HEK293 (cell line): ENCODE measurements around the gene SMIM5.

ENCODE experiments used
- CTCF ChIA-PET: fragments of 350-600 bp; formaldehyde crosslinking; extraction: SDS; loops from one replicate; lab custom pipeline; 2021; ENCODE audit warnings: antibody characterized with exemption; lab: Yijun Ruan, JAX
- POLR2A ChIA-PET: fragments of 300-600 bp; formaldehyde crosslinking; extraction: SDS; loops from one replicate; lab custom pipeline; 2020; ENCODE audit warnings: antibody characterized with exemption, inconsistent platforms; lab: Yijun Ruan, JAX
- H3K27ac ChIP-seq: fragments of 200-500 bp; sonication (Bioruptor generic); 2 replicates; pipeline ENCODE4 v1.5.1; 2014; ENCODE audit warnings: low read depth, low read length, control low read depth, inconsistent platforms; ENCODE audit errors: extremely low read depth
- H3K36me3 ChIP-seq, 2 experiments: fragments of 200-500 bp in 1 of 2; sonication (Bioruptor generic) in 1 of 2; 1 replicate in 1 of 2; 2 replicates in 1 of 2; pipeline ENCODE4 v1.5.1; 2014 to 2017; ENCODE audit warnings: inconsistent platforms in 2 of 2, low read length in 2 of 2; ENCODE audit not compliant: control insufficient read depth in 2 of 2, insufficient read depth in 1 of 2
- H3K4me1 ChIP-seq: fragments of 200-500 bp; sonication (Bioruptor generic); 2 replicates; pipeline ENCODE4 v1.5.1; 2014; ENCODE audit warnings: mild to moderate bottlenecking, low read length, inconsistent platforms; ENCODE audit not compliant: control insufficient read depth, insufficient read depth
- H3K4me3 ChIP-seq: 2 replicates; pipeline ENCODE4 v1.5.1; 2011; ENCODE audit warnings: low read depth, mild to moderate bottlenecking, control low read depth, low read length, moderate library complexity
- H3K9me3 ChIP-seq: fragments of 200-500 bp; sonication (Bioruptor generic); 2 replicates; pipeline ENCODE4 v1.5.1; 2014; ENCODE audit warnings: low read depth, low read length, inconsistent platforms; ENCODE audit not compliant: control insufficient read depth, insufficient read depth
- FEZF1 ChIP-seq: fragments of 450-650 bp; formaldehyde crosslinking; IDR thresholded peaks from 2 replicates; pipeline ENCODE4 v1.5.1; 2016; ENCODE audit warnings: missing biosample characterization, missing genetic modification characterization
- IKZF3 ChIP-seq: fragments of 450-650 bp; IDR thresholded peaks from 2 replicates; pipeline ENCODE4 v1.5.0; 2018; ENCODE audit warnings: missing biosample characterization, mild to moderate bottlenecking, missing genetic modification characterization, moderate library complexity
- SETDB1 ChIP-seq: IDR thresholded peaks from one replicate; pipeline ENCODE4 v1.6.1; 2017; ENCODE audit warnings: mild to moderate bottlenecking, low read length, moderate library complexity, mixed read lengths; ENCODE audit not compliant: insufficient read length
- YY1 ChIP-seq: fragments of 450-650 bp; formaldehyde crosslinking; IDR thresholded peaks from 2 replicates; pipeline ENCODE4 v1.5.1; 2018; ENCODE audit warnings: missing biosample characterization, missing genetic modification characterization
- ZFHX2 ChIP-seq: fragments of 450-650 bp; formaldehyde crosslinking; conservative IDR thresholded peaks from 2 replicates; pipeline ENCODE4 v1.5.1; 2016; ENCODE audit warnings: missing biosample characterization, missing genetic modification characterization
- ZNF121 ChIP-seq: fragments of 450-650 bp; formaldehyde crosslinking; IDR thresholded peaks from 2 replicates; pipeline ENCODE4 v1.5.1; 2016; ENCODE audit warnings: missing biosample characterization, missing genetic modification characterization
- ZNF211 ChIP-seq: fragments of 450-650 bp; formaldehyde crosslinking; IDR thresholded peaks from 2 replicates; pipeline ENCODE4 v1.5.1; 2016; ENCODE audit warnings: low read depth, missing biosample characterization, missing genetic modification characterization
- ZNF248 ChIP-seq: fragments of 450-650 bp; formaldehyde crosslinking; IDR thresholded peaks from 2 replicates; pipeline ENCODE4 v1.5.1; 2017; ENCODE audit warnings: missing biosample characterization, missing genetic modification characterization
- ZNF341 ChIP-seq: fragments of 450-650 bp; formaldehyde crosslinking; IDR thresholded peaks from 2 replicates; pipeline ENCODE4; 2016; ENCODE audit warnings: low read depth, missing biosample characterization, missing genetic modification characterization
- ZNF423 ChIP-seq: fragments of 450-650 bp; formaldehyde crosslinking; IDR thresholded peaks from 2 replicates; pipeline ENCODE4 v1.5.1; 2016; ENCODE audit warnings: missing biosample characterization, missing genetic modification characterization
- ZNF626 ChIP-seq: fragments of 450-650 bp; sonication (Bioruptor Pico); formaldehyde crosslinking; IDR thresholded peaks from 2 replicates; pipeline ENCODE4 v1.5.1; 2018; ENCODE audit warnings: missing biosample characterization, missing genetic modification characterization, inconsistent platforms
- ZNF658 ChIP-seq: fragments of 450-650 bp; formaldehyde crosslinking; IDR thresholded peaks from 2 replicates; pipeline ENCODE4; 2016; ENCODE audit warnings: missing biosample characterization, missing genetic modification characterization
- ZNF701 ChIP-seq: fragments of 450-650 bp; formaldehyde crosslinking; IDR thresholded peaks from 2 replicates; pipeline ENCODE4 v1.5.1; 2016; ENCODE audit warnings: missing biosample characterization, missing genetic modification characterization
- TF ChIP-seq, protein P1 (sequence below): fragments of 450-650 bp; formaldehyde crosslinking; IDR thresholded peaks from 2 replicates; pipeline ENCODE4 v1.5.1; 2016; ENCODE audit warnings: missing biosample characterization, missing genetic modification characterization
- TF ChIP-seq, protein P2 (sequence below): fragments of 450-650 bp; formaldehyde crosslinking; IDR thresholded peaks from 2 replicates; pipeline ENCODE4 v1.5.1; 2017; ENCODE audit warnings: missing biosample characterization, missing genetic modification characterization
- TF ChIP-seq, protein P3 (sequence below): IDR thresholded peaks from 2 replicates; pipeline ENCODE4 v1.6.1; 2011; ENCODE audit warnings: mild to moderate bottlenecking, low read depth, low read length, borderline replicate concordance
- TF ChIP-seq, protein P4 (sequence below): fragments of 450-650 bp; formaldehyde crosslinking; IDR thresholded peaks from 2 replicates; pipeline ENCODE4 v1.5.1; 2016; ENCODE audit warnings: missing biosample characterization, missing genetic modification characterization

Gene SMIM5

DNA sequence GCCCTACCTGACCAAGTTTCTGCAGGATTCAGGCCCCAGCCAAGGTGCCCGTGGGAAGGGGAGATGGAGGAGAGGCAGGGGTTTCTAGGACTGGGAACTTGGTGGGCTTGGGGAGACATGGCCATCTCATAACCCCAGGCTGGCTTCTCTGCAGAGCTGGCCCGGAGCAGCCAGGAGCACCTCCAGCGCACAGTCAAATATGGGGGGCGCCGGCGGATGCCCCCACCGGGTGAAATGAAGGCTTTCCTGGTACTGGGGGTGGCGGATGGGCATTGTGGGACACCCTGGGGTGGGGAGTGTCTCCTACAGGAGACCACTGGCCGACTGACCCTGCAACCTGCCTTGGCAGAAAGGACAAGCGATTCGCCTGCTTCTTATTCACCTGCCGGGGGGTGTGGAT lies 9.2 kb upstream of the SMIM5 start:
- H3K9me3 ChIP-seq, result no peaks in the 10 kb centered on the region
- ChIA-PET CTCF (interaction anchor here (0.6 to 5.0 kb wide), 10 partner anchors 9 to 127 kb away, joined by 3 to 50 read pairs (median 5); partner anchors contain the start of gene SMIM5), POLR2A (interaction anchor here (0.7 kb wide), 1 partner anchor 9 kb away, joined by 3 read pairs; no protein-coding TSS in a partner anchor)
- no peaks in the 10 kb centered on the region for H3K4me1 ChIP-seq
- peaks cover 0 to 28% of the 10 kb centered on the region in 2 experiments; a peak in 1 of 3 replicates for H3K36me3 ChIP-seq
- H3K27ac ChIP-seq, result no peak overlapping the region
- H3K4me3 ChIP-seq, result no peak overlapping the region
- TF ChIP-seq FEZF1 (tag by site-specific recombination) (no peak), ZNF121 (tag by site-specific recombination) (no peak), ZNF211 (tag by site-specific recombination) (no peak)
- TF ChIP-seq, protein P1, sequence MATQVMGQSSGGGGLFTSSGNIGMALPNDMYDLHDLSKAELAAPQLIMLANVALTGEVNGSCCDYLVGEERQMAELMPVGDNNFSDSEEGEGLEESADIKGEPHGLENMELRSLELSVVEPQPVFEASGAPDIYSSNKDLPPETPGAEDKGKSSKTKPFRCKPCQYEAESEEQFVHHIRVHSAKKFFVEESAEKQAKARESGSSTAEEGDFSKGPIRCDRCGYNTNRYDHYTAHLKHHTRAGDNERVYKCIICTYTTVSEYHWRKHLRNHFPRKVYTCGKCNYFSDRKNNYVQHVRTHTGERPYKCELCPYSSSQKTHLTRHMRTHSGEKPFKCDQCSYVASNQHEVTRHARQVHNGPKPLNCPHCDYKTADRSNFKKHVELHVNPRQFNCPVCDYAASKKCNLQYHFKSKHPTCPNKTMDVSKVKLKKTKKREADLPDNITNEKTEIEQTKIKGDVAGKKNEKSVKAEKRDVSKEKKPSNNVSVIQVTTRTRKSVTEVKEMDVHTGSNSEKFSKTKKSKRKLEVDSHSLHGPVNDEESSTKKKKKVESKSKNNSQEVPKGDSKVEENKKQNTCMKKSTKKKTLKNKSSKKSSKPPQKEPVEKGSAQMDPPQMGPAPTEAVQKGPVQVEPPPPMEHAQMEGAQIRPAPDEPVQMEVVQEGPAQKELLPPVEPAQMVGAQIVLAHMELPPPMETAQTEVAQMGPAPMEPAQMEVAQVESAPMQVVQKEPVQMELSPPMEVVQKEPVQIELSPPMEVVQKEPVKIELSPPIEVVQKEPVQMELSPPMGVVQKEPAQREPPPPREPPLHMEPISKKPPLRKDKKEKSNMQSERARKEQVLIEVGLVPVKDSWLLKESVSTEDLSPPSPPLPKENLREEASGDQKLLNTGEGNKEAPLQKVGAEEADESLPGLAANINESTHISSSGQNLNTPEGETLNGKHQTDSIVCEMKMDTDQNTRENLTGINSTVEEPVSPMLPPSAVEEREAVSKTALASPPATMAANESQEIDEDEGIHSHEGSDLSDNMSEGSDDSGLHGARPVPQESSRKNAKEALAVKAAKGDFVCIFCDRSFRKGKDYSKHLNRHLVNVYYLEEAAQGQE (tag by site-specific recombination), result no peak

DNA sequence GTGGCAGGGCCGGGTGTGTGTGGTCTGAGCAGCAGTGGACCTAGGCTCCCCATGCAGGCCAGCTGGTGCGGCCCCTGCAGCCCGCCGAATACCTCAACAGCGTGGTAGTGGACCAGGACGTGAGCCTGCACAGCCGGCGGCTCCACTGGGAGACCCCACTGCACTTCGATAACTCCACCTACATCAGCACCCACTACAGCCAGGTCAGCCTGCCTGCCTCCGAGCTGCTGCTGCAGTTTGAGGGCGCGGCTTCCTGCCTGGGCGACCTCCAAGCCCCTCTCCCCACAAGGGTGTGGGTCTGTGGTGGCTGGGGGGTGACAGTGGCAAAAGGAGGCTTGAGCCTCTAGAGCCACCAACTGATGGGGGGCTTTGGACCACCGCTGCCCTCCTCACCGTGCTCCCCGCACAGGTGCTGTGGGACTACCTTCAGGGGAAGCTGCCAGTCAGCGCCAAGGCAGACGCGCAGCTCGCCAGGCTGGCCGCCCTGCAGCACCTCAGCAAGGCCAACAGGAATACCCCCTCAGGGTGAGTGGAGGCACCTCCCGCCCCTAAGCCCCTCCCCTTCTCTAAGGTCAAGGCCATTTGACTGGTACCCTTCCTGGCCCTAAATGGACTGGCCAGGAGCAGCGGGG lies 8.4 kb upstream of the SMIM5 start:
- TF ChIP-seq ZNF626 (tag by site-specific recombination) (no peak), SETDB1 (no peak), ZNF658 (tag by site-specific recombination) (no peak), ZFHX2 (tag by site-specific recombination) (no peak), ZNF701 (tag by site-specific recombination) (no peak), ZNF248 (tag by site-specific recombination) (no peak)
- TF ChIP-seq, protein P2, sequence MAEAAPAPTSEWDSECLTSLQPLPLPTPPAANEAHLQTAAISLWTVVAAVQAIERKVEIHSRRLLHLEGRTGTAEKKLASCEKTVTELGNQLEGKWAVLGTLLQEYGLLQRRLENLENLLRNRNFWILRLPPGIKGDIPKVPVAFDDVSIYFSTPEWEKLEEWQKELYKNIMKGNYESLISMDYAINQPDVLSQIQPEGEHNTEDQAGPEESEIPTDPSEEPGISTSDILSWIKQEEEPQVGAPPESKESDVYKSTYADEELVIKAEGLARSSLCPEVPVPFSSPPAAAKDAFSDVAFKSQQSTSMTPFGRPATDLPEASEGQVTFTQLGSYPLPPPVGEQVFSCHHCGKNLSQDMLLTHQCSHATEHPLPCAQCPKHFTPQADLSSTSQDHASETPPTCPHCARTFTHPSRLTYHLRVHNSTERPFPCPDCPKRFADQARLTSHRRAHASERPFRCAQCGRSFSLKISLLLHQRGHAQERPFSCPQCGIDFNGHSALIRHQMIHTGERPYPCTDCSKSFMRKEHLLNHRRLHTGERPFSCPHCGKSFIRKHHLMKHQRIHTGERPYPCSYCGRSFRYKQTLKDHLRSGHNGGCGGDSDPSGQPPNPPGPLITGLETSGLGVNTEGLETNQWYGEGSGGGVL (tag by site-specific recombination), result no peak
- TF ChIP-seq, protein P3, sequence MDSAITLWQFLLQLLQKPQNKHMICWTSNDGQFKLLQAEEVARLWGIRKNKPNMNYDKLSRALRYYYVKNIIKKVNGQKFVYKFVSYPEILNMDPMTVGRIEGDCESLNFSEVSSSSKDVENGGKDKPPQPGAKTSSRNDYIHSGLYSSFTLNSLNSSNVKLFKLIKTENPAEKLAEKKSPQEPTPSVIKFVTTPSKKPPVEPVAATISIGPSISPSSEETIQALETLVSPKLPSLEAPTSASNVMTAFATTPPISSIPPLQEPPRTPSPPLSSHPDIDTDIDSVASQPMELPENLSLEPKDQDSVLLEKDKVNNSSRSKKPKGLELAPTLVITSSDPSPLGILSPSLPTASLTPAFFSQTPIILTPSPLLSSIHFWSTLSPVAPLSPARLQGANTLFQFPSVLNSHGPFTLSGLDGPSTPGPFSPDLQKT, result no peak
- TF ChIP-seq, all 188 proteins: peak for 0
- H3K27ac ChIP-seq, result no peak overlapping the region
- H3K4me3 ChIP-seq, result no peak overlapping the region
- ChIA-PET POLR2A (no interaction called here), CTCF (interaction anchor here (0.6 to 5.0 kb wide), 15 partner anchors 8 to 126 kb away, joined by 3 to 50 read pairs (median 5); partner anchors contain the start of gene SMIM5)
- no peaks in the 10 kb centered on the region for H3K4me1 ChIP-seq
- H3K36me3 ChIP-seq, result peaks cover 0 to 33% of the 10 kb centered on the region in 2 experiments; a peak in 1 of 3 replicates
- no peaks in the 10 kb centered on the region for H3K9me3 ChIP-seq

DNA sequence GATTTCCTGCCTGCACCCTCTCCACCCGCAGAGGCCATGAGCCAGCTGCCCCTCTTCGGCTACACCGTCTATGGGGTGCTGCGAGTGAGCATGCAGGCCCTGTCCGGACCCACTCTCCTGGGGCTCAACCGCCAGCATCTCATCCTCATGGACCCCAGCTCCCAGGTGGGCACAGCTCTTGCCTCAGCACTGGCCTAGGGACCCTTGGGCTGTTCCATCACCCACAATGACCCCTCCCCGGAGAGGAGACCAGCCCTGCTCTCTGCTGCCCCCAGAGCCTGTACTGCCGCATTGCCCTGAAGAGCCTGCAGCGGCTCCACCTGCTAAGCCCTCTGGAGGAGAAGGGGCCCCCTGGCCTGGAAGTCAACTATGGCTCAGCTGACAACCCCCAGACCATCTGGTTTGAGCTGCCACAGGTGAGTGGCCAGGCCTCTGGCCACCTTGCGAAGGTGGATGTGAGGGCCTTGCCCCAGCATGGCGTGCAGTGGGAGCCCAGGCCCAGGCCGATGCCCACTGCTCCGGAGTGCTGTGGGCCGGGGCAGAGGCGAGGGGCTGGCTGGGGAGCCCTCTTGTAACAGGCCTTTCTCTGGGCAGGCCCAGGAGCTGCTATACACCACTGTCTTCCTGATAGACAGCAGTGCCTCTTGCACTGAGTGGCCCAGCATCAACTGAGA lies 7.3 kb upstream of the SMIM5 start:
- POLR2A ChIA-PET, result no interaction called here
- H3K9me3 ChIP-seq, result no peaks in the 10 kb centered on the region
- no peak overlapping the region for H3K4me3 ChIP-seq
- peaks cover 0 to 42% of the 10 kb centered on the region in 2 experiments; a peak in 1 of 3 replicates for H3K36me3 ChIP-seq
- CTCF ChIA-PET, result interaction anchor here (0.6 to 5.0 kb wide), 21 partner anchors 7 to 437 kb away, joined by 3 to 50 read pairs (median 5); partner anchors contain the start of gene SMIM5
- H3K27ac ChIP-seq, result no peak overlapping the region
- H3K4me1 ChIP-seq, result no peaks in the 10 kb centered on the region
- TF ChIP-seq, protein P1 (tag by site-specific recombination), result no peak
- TF ChIP-seq IKZF3 (tag by site-specific recombination) (no peak), ZNF423 (tag by site-specific recombination) (no peak), ZNF341 (tag by site-specific recombination) (peak; percentile 91), YY1 (tag by site-specific recombination) (no peak)
- TF ChIP-seq, protein P4, sequence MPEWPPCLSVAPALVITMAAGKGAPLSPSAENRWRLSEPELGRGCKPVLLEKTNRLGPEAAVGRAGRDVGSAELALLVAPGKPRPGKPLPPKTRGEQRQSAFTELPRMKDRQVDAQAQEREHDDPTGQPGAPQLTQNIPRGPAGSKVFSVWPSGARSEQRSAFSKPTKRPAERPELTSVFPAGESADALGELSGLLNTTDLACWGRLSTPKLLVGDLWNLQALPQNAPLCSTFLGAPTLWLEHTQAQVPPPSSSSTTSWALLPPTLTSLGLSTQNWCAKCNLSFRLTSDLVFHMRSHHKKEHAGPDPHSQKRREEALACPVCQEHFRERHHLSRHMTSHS (tag by site-specific recombination), result no peak
